SK-N-SH treated with all-trans-retinoic acid at 6 μM for 48 hours (cell line): ENCODE results near the gene DND1.
"Not testable (repeated sequence)": the region's sequence is repeated elsewhere in the genome, so short reads cannot be mapped to it uniquely, and the experiment has no call there.

Experiments
- BACH2 ChIP-seq: fragments of 250-450 bp; sonication (Bioruptor Pico); IDR thresholded peaks from 2 replicates; pipeline ENCODE4 v1.9.0; 2021; ENCODE audit warnings: mild to moderate bottlenecking, borderline replicate concordance
- CREB5 ChIP-seq: fragments of 250-450 bp; sonication (Bioruptor Pico); IDR thresholded peaks from 2 replicates; pipeline ENCODE4 v1.5.1; 2020; ENCODE audit warnings: low read depth, mild to moderate bottlenecking, moderate library complexity
- PATZ1 ChIP-seq: fragments of 250-450 bp; sonication (Bioruptor Pico); IDR thresholded peaks from 2 replicates; pipeline ENCODE4 v1.8.0; 2020; ENCODE audit warnings: mild to moderate bottlenecking, moderate library complexity, borderline replicate concordance

DNA sequence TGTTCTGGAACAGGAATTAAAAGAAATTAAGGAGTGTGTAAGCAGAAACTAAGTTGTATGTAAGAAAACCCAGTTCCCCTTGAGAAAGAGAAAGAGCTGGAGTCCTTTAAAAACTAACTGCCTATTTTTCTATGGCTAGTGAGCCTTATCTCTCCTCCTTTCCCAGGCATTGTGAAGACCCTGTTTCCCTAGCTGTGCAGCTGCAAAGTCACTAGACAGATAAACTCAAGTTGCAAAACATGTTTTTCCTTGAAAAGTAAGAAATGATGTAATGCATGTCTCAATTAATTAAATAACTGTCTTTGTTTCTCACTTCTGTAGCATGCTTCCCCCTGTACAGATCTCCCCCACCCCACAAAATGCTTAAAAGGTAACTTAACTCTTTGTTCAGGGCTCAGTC, 50.3 kb downstream of the DND1 start:
- TF ChIP-seq CREB5, PATZ1, BACH2 (CRISPR knock-in tag): not testable (repeated sequence)
